Loucy (cell line): Measurements from ENCODE around the gene OR1J4.

Source experiments
- CTCF ChIP-seq: fragments of 200-600 bp; sonication (generic); conservative IDR thresholded peaks from 2 replicates; pipeline ENCODE4 v1.5.1; 2014; ENCODE audit warnings: mild to moderate bottlenecking, antibody characterized with exemption, low read length
- EZH2phosphoT487 ChIP-seq: fragments of 200-600 bp; IDR thresholded peaks from 2 replicates; pipeline ENCODE4 v1.6.1; 2018; ENCODE audit warnings: antibody characterized with exemption, mild to moderate bottlenecking, moderate library complexity, borderline replicate concordance

- TF ChIP-seq CTCF = no peak
- no peak for TF ChIP-seq EZH2phosphoT487
These were observed 8.4 kb upstream of the OR1J4 start, which contains the start of gene OR1J2 for GRCh38 chr9:122510502-122510901.
